ENCODE data around the gene RPS5. TPM values are rescaled to one million over a fixed set of nuclear protein-coding genes. Genes with fewer than 3 reads are reported as not detected.

Gene RPS5
- total and polyA plus RNA-seq, 9 of the 15 experiments (the other 6 are each of a cell fraction or from before 2014, with no cell fraction given): 1,228 to 3,570 (median 2,484) TPM

DNA sequence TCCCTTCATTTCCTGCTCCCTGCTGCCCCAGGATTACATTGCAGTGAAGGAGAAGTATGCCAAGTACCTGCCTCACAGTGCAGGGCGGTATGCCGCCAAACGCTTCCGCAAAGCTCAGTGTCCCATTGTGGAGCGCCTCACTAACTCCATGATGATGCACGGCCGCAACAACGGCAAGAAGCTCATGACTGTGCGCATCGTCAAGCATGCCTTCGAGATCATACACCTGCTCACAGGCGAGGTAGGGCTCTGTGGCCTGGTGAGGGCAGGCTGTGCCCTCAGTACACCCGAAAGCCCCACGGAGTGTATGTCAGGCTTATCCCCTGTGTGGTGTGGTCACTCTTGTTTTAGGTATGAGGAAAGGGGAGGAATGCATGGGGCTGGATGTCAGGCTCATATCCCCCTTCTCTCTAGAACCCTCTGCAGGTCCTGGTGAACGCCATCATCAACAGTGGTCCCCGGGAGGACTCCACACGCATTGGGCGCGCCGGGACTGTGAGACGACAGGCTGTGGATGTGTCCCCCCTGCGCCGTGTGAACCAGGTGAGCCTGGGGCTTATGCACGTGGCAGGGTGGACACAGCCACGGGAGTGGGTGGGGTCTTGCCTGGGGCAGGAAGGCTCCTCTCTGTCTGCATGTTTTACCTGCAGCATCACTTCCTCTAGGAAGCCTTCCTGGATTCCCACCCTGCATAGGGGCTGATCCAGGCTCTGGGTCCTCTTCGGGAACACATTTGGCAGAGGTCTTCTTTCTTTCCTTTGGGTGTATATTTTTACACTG lies 6.1 kb downstream of the RPS5 start (continued):
- no peak for TF ChIP-seq RHOXF2B (CRISPR knock-in tag; conservative IDR thresholded peaks at IDR 0.05)
- TF ChIP-seq, protein P1, sequence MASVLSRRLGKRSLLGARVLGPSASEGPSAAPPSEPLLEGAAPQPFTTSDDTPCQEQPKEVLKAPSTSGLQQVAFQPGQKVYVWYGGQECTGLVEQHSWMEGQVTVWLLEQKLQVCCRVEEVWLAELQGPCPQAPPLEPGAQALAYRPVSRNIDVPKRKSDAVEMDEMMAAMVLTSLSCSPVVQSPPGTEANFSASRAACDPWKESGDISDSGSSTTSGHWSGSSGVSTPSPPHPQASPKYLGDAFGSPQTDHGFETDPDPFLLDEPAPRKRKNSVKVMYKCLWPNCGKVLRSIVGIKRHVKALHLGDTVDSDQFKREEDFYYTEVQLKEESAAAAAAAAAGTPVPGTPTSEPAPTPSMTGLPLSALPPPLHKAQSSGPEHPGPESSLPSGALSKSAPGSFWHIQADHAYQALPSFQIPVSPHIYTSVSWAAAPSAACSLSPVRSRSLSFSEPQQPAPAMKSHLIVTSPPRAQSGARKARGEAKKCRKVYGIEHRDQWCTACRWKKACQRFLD (CRISPR knock-in tag; IDR thresholded peaks at IDR 0.05): no peak
- TF ChIP-seq, protein P2, sequence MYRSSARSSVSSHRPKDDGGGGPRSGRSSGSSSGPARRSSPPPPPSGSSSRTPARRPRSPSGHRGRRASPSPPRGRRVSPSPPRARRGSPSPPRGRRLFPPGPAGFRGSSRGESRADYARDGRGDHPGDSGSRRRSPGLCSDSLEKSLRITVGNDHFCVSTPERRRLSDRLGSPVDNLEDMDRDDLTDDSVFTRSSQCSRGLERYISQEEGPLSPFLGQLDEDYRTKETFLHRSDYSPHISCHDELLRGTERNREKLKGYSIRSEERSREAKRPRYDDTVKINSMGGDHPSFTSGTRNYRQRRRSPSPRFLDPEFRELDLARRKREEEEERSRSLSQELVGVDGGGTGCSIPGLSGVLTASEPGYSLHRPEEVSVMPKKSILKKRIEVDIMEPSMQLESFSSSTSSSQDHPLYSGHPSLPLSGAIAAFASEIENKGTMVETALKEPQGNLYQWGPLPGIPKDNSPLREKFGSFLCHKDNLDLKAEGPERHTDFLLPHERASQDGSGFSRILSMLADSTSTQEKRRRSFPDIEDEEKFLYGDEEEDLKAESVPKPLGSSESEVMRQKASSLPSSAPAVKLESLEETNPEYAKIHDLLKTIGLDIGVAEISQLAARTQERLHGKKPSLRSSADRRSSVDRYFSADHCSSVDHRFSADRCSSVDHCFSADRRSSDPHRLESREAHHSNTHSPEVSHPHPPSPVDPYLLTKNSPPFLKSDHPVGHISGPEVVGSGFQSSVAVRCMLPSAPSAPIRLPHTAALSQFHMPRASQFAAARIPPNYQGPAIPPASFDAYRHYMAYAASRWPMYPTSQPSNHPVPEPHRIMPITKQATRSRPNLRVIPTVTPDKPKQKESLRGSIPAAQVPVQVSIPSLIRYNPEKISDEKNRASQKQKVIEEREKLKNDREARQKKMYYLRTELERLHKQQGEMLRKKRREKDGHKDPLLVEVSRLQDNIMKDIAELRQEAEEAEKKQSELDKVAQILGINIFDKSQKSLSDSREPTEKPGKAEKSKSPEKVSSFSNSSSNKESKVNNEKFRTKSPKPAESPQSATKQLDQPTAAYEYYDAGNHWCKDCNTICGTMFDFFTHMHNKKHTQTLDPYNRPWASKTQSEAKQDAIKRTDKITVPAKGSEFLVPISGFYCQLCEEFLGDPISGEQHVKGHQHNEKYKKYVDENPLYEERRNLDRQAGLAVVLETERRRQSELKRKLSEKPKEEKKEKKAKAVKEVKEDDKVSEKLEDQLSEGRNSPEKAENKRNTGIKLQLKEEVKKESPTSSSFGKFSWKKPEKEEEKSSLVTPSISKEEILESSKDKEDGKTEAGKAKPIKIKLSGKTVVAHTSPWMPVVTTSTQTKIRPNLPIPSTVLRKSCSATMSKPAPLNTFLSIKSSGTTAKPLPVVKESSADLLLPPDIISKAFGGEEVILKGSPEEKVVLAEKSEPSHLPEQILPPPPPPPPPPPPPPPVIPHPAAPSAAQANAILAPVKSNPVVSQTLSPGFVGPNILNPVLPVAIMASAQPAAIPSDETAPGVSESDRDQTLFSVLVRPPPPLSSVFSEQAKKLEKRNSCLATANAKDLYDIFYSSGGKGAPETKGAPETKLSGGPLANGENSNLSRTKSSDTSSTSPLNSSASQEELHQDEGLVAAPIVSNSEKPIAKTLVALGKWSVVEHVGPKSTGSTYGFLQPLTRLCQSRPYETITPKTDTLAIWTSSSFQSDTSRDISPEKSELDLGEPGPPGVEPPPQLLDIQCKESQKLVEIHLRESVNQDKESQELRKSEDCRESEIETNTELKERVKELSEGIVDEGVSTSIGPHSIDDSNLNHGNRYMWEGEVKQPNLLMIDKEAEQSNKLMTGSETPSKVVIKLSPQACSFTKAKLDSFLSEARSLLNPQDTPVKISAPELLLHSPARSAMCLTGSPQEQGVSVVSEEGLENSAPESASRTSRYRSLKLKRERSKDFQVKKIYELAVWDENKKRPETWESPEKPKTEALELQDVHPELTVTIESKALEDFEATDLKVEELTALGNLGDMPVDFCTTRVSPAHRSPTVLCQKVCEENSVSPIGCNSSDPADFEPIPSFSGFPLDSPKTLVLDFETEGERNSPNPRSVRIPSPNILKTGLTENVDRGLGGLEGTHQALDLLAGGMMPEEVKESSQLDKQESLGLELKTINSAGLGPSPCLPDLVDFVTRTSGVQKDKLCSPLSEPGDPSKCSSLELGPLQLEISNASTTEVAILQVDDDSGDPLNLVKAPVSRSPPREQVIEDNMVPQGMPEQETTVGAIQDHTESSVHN (IDR thresholded peaks at IDR 0.05; ENCODE audit: borderline replicate concordance in 1 of 2, low read depth in 1 of 2): no peak
- TF ChIP-seq, protein P3, sequence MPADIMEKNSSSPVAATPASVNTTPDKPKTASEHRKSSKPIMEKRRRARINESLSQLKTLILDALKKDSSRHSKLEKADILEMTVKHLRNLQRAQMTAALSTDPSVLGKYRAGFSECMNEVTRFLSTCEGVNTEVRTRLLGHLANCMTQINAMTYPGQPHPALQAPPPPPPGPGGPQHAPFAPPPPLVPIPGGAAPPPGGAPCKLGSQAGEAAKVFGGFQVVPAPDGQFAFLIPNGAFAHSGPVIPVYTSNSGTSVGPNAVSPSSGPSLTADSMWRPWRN (IDR thresholded peaks at IDR 0.05; ENCODE audit: low read depth): no peak
- TF ChIP-seq LARP7 (IDR thresholded peaks at IDR 0.05): no peak
- TF ChIP-seq POLR2A (conservative IDR thresholded peaks at IDR 0.05): peak; percentile 59
- TF ChIP-seq ZNF707 (CRISPR knock-in tag; conservative IDR thresholded peaks at IDR 0.05): no peak
- TF ChIP-seq, protein P4, sequence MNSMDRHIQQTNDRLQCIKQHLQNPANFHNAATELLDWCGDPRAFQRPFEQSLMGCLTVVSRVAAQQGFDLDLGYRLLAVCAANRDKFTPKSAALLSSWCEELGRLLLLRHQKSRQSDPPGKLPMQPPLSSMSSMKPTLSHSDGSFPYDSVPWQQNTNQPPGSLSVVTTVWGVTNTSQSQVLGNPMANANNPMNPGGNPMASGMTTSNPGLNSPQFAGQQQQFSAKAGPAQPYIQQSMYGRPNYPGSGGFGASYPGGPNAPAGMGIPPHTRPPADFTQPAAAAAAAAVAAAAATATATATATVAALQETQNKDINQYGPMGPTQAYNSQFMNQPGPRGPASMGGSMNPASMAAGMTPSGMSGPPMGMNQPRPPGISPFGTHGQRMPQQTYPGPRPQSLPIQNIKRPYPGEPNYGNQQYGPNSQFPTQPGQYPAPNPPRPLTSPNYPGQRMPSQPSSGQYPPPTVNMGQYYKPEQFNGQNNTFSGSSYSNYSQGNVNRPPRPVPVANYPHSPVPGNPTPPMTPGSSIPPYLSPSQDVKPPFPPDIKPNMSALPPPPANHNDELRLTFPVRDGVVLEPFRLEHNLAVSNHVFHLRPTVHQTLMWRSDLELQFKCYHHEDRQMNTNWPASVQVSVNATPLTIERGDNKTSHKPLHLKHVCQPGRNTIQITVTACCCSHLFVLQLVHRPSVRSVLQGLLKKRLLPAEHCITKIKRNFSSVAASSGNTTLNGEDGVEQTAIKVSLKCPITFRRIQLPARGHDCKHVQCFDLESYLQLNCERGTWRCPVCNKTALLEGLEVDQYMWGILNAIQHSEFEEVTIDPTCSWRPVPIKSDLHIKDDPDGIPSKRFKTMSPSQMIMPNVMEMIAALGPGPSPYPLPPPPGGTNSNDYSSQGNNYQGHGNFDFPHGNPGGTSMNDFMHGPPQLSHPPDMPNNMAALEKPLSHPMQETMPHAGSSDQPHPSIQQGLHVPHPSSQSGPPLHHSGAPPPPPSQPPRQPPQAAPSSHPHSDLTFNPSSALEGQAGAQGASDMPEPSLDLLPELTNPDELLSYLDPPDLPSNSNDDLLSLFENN (IDR thresholded peaks at IDR 0.05; ENCODE audit: low read depth in 2 of 2, low read length in 2 of 2): no peak
- TF ChIP-seq, protein P5, sequence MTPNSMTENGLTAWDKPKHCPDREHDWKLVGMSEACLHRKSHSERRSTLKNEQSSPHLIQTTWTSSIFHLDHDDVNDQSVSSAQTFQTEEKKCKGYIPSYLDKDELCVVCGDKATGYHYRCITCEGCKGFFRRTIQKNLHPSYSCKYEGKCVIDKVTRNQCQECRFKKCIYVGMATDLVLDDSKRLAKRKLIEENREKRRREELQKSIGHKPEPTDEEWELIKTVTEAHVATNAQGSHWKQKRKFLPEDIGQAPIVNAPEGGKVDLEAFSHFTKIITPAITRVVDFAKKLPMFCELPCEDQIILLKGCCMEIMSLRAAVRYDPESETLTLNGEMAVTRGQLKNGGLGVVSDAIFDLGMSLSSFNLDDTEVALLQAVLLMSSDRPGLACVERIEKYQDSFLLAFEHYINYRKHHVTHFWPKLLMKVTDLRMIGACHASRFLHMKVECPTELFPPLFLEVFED (CRISPR knock-in tag; conservative IDR thresholded peaks at IDR 0.05): no peak
- TF ChIP-seq RBM22 (IDR thresholded peaks at IDR 0.05; ENCODE audit: low read depth, low read length, poor library complexity, severe bottlenecking): peak; percentile 63
- TF ChIP-seq STAT5A (IDR thresholded peaks at IDR 0.05; ENCODE audit: borderline replicate concordance, low read length): no peak
